Fibroblast of villous mesenchyme (primary cell): ENCODE results near the gene ARAP1. TPM values are rescaled to one million over a fixed set of nuclear protein-coding genes. Genes with fewer than 3 reads are reported as not detected.

Source experiments
- DNase-seq: peaks from one replicate; pipeline ENCODE4 v3.0.0-alpha.2; 2010; ENCODE audit warnings: low read depth
- H3K4me3 ChIP-seq: 2 replicates; pipeline ENCODE4 v1.5.1; 2011; ENCODE audit warnings: low read depth, mild to moderate bottlenecking, low read length
- CTCF ChIP-seq: IDR thresholded peaks from 2 replicates; pipeline ENCODE4 v1.5.1; 2012; ENCODE audit warnings: low read depth, mild to moderate bottlenecking, low read length; ENCODE audit not compliant: insufficient read depth
- total RNA-seq: library from RNA; depleted of rRNA; stranded (reverse); fragments of >200 nt; gene quantifications from 2 replicates; pipeline ENCODE4 v1.2.3, GENCODE V29; 2012

Gene ARAP1
- total RNA-seq, 1 donor = 73.0 TPM

- no peak for TF ChIP-seq CTCF
- DNase-seq = no peak
- no peak overlapping the region for H3K4me3 ChIP-seq
Measured at GRCh38 chr11:72670041-72670440, 82.2 kb downstream of the ARAP1 start.

GRCh38 chr11:72669527-72669926 is 82.7 kb downstream of the ARAP1 start:
- no peak for DNase-seq
- TF ChIP-seq CTCF = no peak
- no peak overlapping the region for H3K4me3 ChIP-seq

- no peak overlapping the region for H3K4me3 ChIP-seq
- TF ChIP-seq CTCF = no peak
- no peak for DNase-seq
Measured at GRCh38 chr11:72668629-72669347, 83.4 kb downstream of the ARAP1 start.

GRCh38 chr11:72665911-72666472 is 86.2 kb downstream of the ARAP1 start:
- no peak for TF ChIP-seq CTCF
- no peak for DNase-seq
- H3K4me3 ChIP-seq = no peak overlapping the region

GRCh38 chr11:72662036-72662435 is 90.2 kb downstream of the ARAP1 start:
- TF ChIP-seq CTCF = no peak
- H3K4me3 ChIP-seq = no peak overlapping the region
- DNase-seq = no peak

- DNase-seq = no peak
- H3K4me3 ChIP-seq = no peak overlapping the region
- TF ChIP-seq CTCF = no peak
Measured at GRCh38 chr11:72661486-72661885, 90.7 kb downstream of the ARAP1 start.
